HCT116 (cell line): Measurements from ENCODE around the gene CPSF7. TPM values are rescaled to one million over a fixed set of nuclear protein-coding genes. Genes with fewer than 3 reads are reported as not detected.

Source experiments
- ATAC-seq: fragments of 200-7000 bp; cut with Tn5 transposase; 2 replicates; pipeline ENCODE4 v1.9.1; 2020; ENCODE audit warnings: mild to moderate bottlenecking, moderate library complexity
- BruUV-seq: library from RNA; stranded (reverse); fragments of 400-500 nt; replicated peaks from 2 replicates; lab custom pipeline; 2021; lab: Mats Ljungman, UMichigan
- CTCF ChIA-PET: fragments of 300-600 bp; sonication (Branson Sonifier 250); formaldehyde crosslinking; loops from one replicate; lab custom pipeline; 2021; ENCODE audit warnings: antibody characterized with exemption; lab: Charles Lee
- POLR2A ChIA-PET: fragments of 300-600, 350-600 bp; sonication (Branson Sonifier 250); formaldehyde crosslinking; loops from one replicate; lab custom pipeline; 2021; ENCODE audit warnings: antibody characterized with exemption; lab: Charles Lee
- RAD21 ChIA-PET, 2 experiments: fragments of 300-600 bp; sonication (Branson Sonifier 250); formaldehyde crosslinking; loops; one replicate each; lab custom pipeline; 2023; ENCODE audit warnings: low total read pairs in 2 of 2; ENCODE audit not compliant: uncharacterized antibody in 2 of 2, unreplicated experiment in 2 of 2, low non-redundant PET in 1 of 2; lab: Charles Lee
- DNase-seq: peaks from one replicate; pipeline ENCODE4 v3.0.0-alpha.2; 2010; ENCODE audit warnings: low read depth, low spot score
- H2AFZ ChIP-seq: fragments of 200-600 bp; shearing (Covaris generic), sonication (generic); 2 replicates; pipeline ENCODE4 v1.6.1; 2017; ENCODE audit warnings: low read depth, mixed run types, mixed read lengths, antibody characterized with exemption, low read length; ENCODE audit not compliant: poor library complexity, severe bottlenecking
- H3K27ac ChIP-seq: 2 replicates; pipeline ENCODE4 v1.5.1; 2012; ENCODE audit warnings: low read depth, low read length
- H3K27me3 ChIP-seq: fragments of 200-600 bp; sonication (generic); 2 replicates; pipeline ENCODE4 v1.6.1; 2016; ENCODE audit warnings: mixed run types, low read length, mixed read lengths; ENCODE audit not compliant: insufficient read depth
- H3K36me3 ChIP-seq, 2 experiments: fragments of 200-500 bp in 1 of 2; fragments of 200-600 bp in 1 of 2; sonication (Bioruptor generic) in 1 of 2; sonication (generic) in 1 of 2; 2 replicates each; pipeline versions ENCODE4 v1.5.1 to v1.6.1; 2014 to 2016; ENCODE audit warnings: low read length in 2 of 2, inconsistent platforms in 1 of 2, mixed read lengths in 1 of 2, mixed run types in 1 of 2; ENCODE audit not compliant: insufficient read depth in 2 of 2, control insufficient read depth in 1 of 2
- H3K4me1 ChIP-seq, 2 experiments: fragments of 200-600 bp in 1 of 2; sonication (generic) in 1 of 2; 2 replicates each; pipeline versions ENCODE4 v1.5.1 to v1.6.1; 2012 to 2017; ENCODE audit warnings: low read length in 2 of 2, inconsistent platforms in 1 of 2, mild to moderate bottlenecking in 1 of 2, mixed read lengths in 1 of 2, mixed run types in 1 of 2, moderate library complexity in 1 of 2; ENCODE audit not compliant: insufficient read depth in 2 of 2, control insufficient read depth in 1 of 2
- H3K4me2 ChIP-seq: fragments of 200-600 bp; sonication (generic); 2 replicates; pipeline ENCODE4 v1.6.1; 2017; ENCODE audit warnings: mixed run types, low read length, mixed read lengths
- H3K4me3 ChIP-seq, 2 experiments: fragments of 200-600 bp in 1 of 2; sonication (generic) in 1 of 2; replicated peaks in 1 of 2; 2 replicates each; pipeline ENCODE4 v1.5.1; 2011 to 2016; ENCODE audit warnings: low read length in 2 of 2, control low read depth in 1 of 2, low read depth in 1 of 2, mild to moderate bottlenecking in 1 of 2, mixed read lengths in 1 of 2, mixed run types in 1 of 2
- H3K79me2 ChIP-seq: fragments of 200-600 bp; sonication (generic); 2 replicates; pipeline ENCODE4 v1.6.1; 2017; ENCODE audit warnings: mild to moderate bottlenecking, mixed run types, low read length, moderate library complexity, mixed read lengths; ENCODE audit not compliant: insufficient read depth
- H3K9ac ChIP-seq: fragments of 200-600 bp; sonication (generic); 2 replicates; pipeline ENCODE4 v1.6.1; 2016; ENCODE audit warnings: low read length, mixed read lengths
- H3K9me2 ChIP-seq: fragments of 200-600 bp; sonication (generic), shearing (Covaris generic); 2 replicates; pipeline ENCODE4 v1.6.1; 2017; ENCODE audit warnings: mixed run types, mild to moderate bottlenecking, moderate library complexity; ENCODE audit not compliant: insufficient read depth
- H3K9me3 ChIP-seq, 2 experiments: fragments of 200-500 bp in 1 of 2; fragments of 200-600 bp in 1 of 2; sonication (Bioruptor generic) in 1 of 2; sonication (generic) in 1 of 2; 2 replicates each; pipeline ENCODE4 v1.6.1; 2014 to 2017; ENCODE audit warnings: low read length in 2 of 2, mixed read lengths in 2 of 2, inconsistent platforms in 1 of 2, low read depth in 1 of 2, mild to moderate bottlenecking in 1 of 2, mixed run types in 1 of 2, moderate library complexity in 1 of 2; ENCODE audit not compliant: control insufficient read depth in 1 of 2, insufficient read depth in 1 of 2
- H4K20me1 ChIP-seq: fragments of 200-600 bp; sonication (generic), shearing (Covaris generic); 2 replicates; pipeline ENCODE4 v1.6.1; 2017; ENCODE audit warnings: mixed run types, mild to moderate bottlenecking, moderate library complexity; ENCODE audit not compliant: insufficient read depth
- CBX3 ChIP-seq: IDR thresholded peaks from 2 replicates; pipeline ENCODE4 v1.6.1; 2012; ENCODE audit warnings: low read depth
- CEBPB ChIP-seq: IDR thresholded peaks from 2 replicates; pipeline ENCODE4 v1.6.1; 2012; ENCODE audit warnings: low read depth
- EGR1 ChIP-seq: IDR thresholded peaks from 2 replicates; pipeline ENCODE4 v1.6.1; 2012; ENCODE audit warnings: low read depth
- ELF1 ChIP-seq: IDR thresholded peaks from 2 replicates; pipeline ENCODE4 v1.6.1; 2012; ENCODE audit warnings: low read depth, borderline replicate concordance
- EZH2 ChIP-seq: fragments of 200-600 bp; sonication (generic); IDR thresholded peaks from 2 replicates; pipeline ENCODE4 v1.6.1; 2017; ENCODE audit warnings: antibody characterized with exemption, mixed run types
- POLR2AphosphoS5 ChIP-seq: IDR thresholded peaks from 2 replicates; pipeline ENCODE4 v1.6.1; 2011; ENCODE audit warnings: mild to moderate bottlenecking, low read depth, low read length, moderate library complexity
- RAD21 ChIP-seq: IDR thresholded peaks from 2 replicates; pipeline ENCODE4 v1.6.1; 2012; ENCODE audit warnings: low read depth, mild to moderate bottlenecking
- SIN3A ChIP-seq: IDR thresholded peaks from 2 replicates; pipeline ENCODE4 v1.6.1; 2012; ENCODE audit warnings: low read depth
- SP1 ChIP-seq: IDR thresholded peaks from 2 replicates; pipeline ENCODE4 v1.6.1; 2012; ENCODE audit warnings: low read depth
- SRF ChIP-seq: IDR thresholded peaks from 2 replicates; pipeline ENCODE4 v1.6.1; 2012; ENCODE audit warnings: low read depth
- TCF7L2 ChIP-seq: IDR thresholded peaks from 2 replicates; pipeline ENCODE4 v1.7.0; 2011; ENCODE audit warnings: borderline replicate concordance, inconsistent platforms; ENCODE audit not compliant: insufficient read depth, insufficient read length; ENCODE audit errors: extremely low read depth
- YY1 ChIP-seq: IDR thresholded peaks from 2 replicates; pipeline ENCODE4 v1.6.1; 2011; ENCODE audit warnings: low read length, low read depth, moderate library complexity, mild to moderate bottlenecking; ENCODE audit not compliant: insufficient replicate concordance; ENCODE audit errors: extremely low read depth
- intact Hi-C: fragments of 100-400 bp; cut with micrococcal nuclease; formaldehyde crosslinking; loops from 2 replicates; pipeline ENCODE4 v1.10.0; 2022
- total RNA-seq: library from RNA; stranded (reverse); gene quantifications from one replicate; pipeline ENCODE4 v1.2.1, GENCODE V29; 2021; ENCODE audit not compliant: unreplicated experiment
- TF ChIP-seq, protein P1 (sequence below): IDR thresholded peaks from 2 replicates; pipeline ENCODE4 v1.6.1; 2012
- TF ChIP-seq, protein P2 (sequence below): IDR thresholded peaks from 2 replicates; pipeline ENCODE4 v1.6.1; 2011; ENCODE audit warnings: mild to moderate bottlenecking, low read length, moderate library complexity; ENCODE audit not compliant: insufficient replicate concordance; ENCODE audit errors: extremely low read depth
- TF ChIP-seq, protein P3 (sequence below), 3 experiments: fragments of 200-600 bp in 1 of 3; sonication (generic) in 1 of 3; IDR thresholded peaks in 2 of 3; conservative IDR thresholded peaks in 1 of 3; 2 replicates each; pipeline ENCODE4 v1.5.1; 2012 to 2017; ENCODE audit warnings: low read depth in 2 of 3, low read length in 2 of 3, antibody characterized with exemption in 1 of 3, borderline replicate concordance in 1 of 3, control low read depth in 1 of 3, mild to moderate bottlenecking in 1 of 3, mixed read lengths in 1 of 3, mixed run types in 1 of 3, moderate library complexity in 1 of 3; ENCODE audit not compliant: insufficient read depth in 1 of 3
- TF ChIP-seq, protein P4 (sequence below): IDR thresholded peaks from 2 replicates; pipeline ENCODE4 v1.6.1; 2012
- TF ChIP-seq, protein P5 (sequence below): IDR thresholded peaks from 2 replicates; pipeline ENCODE4 v1.6.1; 2012; ENCODE audit warnings: low read depth

Gene CPSF7
- total RNA-seq, 1 experiment from 2014 or later, result 110 TPM

DNA sequence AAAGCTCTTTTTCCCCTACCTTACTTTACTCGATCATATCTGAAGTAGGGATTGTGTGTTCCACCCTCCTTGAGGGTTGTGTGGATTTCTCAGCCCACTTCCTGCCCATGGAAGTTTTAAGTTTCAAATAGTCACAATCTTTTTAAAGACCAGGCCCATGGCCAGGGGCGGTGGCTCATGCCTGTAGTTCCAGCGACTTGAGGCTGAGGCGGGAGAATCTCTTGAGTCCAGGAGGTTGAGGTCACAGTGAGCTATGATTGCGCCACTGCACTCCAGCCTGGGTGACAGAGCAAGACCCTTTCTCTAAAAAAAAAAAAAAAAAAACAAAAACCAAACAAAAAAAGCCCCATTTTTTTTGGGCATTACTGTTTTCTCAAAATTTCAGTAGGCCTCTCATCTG lies 42.5 kb upstream of the CPSF7 start:
- TF ChIP-seq CBX3 (no peak), POLR2AphosphoS5 (no peak), TCF7L2 (no peak), SIN3A (no peak), EGR1 (no peak), SRF (no peak), ELF1 (no peak), CEBPB (no peak), SP1 (no peak), EZH2 (no peak), YY1 (no peak), RAD21 (no peak)
- TF ChIP-seq, protein P1, sequence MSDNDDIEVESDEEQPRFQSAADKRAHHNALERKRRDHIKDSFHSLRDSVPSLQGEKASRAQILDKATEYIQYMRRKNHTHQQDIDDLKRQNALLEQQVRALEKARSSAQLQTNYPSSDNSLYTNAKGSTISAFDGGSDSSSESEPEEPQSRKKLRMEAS, result no peak
- TF ChIP-seq, protein P2, sequence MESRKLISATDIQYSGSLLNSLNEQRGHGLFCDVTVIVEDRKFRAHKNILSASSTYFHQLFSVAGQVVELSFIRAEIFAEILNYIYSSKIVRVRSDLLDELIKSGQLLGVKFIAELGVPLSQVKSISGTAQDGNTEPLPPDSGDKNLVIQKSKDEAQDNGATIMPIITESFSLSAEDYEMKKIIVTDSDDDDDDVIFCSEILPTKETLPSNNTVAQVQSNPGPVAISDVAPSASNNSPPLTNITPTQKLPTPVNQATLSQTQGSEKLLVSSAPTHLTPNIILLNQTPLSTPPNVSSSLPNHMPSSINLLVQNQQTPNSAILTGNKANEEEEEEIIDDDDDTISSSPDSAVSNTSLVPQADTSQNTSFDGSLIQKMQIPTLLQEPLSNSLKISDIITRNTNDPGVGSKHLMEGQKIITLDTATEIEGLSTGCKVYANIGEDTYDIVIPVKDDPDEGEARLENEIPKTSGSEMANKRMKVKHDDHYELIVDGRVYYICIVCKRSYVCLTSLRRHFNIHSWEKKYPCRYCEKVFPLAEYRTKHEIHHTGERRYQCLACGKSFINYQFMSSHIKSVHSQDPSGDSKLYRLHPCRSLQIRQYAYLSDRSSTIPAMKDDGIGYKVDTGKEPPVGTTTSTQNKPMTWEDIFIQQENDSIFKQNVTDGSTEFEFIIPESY, result no peak
- TF ChIP-seq, protein P3, sequence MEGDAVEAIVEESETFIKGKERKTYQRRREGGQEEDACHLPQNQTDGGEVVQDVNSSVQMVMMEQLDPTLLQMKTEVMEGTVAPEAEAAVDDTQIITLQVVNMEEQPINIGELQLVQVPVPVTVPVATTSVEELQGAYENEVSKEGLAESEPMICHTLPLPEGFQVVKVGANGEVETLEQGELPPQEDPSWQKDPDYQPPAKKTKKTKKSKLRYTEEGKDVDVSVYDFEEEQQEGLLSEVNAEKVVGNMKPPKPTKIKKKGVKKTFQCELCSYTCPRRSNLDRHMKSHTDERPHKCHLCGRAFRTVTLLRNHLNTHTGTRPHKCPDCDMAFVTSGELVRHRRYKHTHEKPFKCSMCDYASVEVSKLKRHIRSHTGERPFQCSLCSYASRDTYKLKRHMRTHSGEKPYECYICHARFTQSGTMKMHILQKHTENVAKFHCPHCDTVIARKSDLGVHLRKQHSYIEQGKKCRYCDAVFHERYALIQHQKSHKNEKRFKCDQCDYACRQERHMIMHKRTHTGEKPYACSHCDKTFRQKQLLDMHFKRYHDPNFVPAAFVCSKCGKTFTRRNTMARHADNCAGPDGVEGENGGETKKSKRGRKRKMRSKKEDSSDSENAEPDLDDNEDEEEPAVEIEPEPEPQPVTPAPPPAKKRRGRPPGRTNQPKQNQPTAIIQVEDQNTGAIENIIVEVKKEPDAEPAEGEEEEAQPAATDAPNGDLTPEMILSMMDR (IDR thresholded peaks at IDR 0.05 in 2 of 3, conservative IDR thresholded peaks at IDR 0.05 in 1 of 3; ENCODE audit: borderline replicate concordance in 1 of 3, insufficient read depth in 1 of 3, low read depth in 2 of 3, low read length in 2 of 3), result no peak
- TF ChIP-seq, protein P4, sequence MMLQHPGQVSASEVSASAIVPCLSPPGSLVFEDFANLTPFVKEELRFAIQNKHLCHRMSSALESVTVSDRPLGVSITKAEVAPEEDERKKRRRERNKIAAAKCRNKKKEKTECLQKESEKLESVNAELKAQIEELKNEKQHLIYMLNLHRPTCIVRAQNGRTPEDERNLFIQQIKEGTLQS, result no peak
- TF ChIP-seq, protein P5, sequence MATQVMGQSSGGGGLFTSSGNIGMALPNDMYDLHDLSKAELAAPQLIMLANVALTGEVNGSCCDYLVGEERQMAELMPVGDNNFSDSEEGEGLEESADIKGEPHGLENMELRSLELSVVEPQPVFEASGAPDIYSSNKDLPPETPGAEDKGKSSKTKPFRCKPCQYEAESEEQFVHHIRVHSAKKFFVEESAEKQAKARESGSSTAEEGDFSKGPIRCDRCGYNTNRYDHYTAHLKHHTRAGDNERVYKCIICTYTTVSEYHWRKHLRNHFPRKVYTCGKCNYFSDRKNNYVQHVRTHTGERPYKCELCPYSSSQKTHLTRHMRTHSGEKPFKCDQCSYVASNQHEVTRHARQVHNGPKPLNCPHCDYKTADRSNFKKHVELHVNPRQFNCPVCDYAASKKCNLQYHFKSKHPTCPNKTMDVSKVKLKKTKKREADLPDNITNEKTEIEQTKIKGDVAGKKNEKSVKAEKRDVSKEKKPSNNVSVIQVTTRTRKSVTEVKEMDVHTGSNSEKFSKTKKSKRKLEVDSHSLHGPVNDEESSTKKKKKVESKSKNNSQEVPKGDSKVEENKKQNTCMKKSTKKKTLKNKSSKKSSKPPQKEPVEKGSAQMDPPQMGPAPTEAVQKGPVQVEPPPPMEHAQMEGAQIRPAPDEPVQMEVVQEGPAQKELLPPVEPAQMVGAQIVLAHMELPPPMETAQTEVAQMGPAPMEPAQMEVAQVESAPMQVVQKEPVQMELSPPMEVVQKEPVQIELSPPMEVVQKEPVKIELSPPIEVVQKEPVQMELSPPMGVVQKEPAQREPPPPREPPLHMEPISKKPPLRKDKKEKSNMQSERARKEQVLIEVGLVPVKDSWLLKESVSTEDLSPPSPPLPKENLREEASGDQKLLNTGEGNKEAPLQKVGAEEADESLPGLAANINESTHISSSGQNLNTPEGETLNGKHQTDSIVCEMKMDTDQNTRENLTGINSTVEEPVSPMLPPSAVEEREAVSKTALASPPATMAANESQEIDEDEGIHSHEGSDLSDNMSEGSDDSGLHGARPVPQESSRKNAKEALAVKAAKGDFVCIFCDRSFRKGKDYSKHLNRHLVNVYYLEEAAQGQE, result no peak
- ChIA-PET POLR2A (no interaction called here), RAD21 (interaction anchor here in 1 of 2 experiments (0.7 kb wide), 1 partner anchor 54 kb away, joined by 3 read pairs; no protein-coding TSS in a partner anchor), CTCF (interaction anchor here (2.5 kb wide), 1 partner anchor 10 kb away, joined by 11 read pairs; no protein-coding TSS in a partner anchor)
- no peak for ATAC-seq
- no peak overlapping the region for H3K4me2 ChIP-seq
- no peaks in the 10 kb centered on the region for H3K27me3 ChIP-seq
- H3K9me3 ChIP-seq, result no peaks in the 10 kb centered on the region
- H3K27ac ChIP-seq, result no peak overlapping the region
- no peak overlapping the region for H3K9ac ChIP-seq
- no peaks in the 10 kb centered on the region; a peak in 1 of 4 replicates for H3K36me3 ChIP-seq
- H2AFZ ChIP-seq, result no peak overlapping the region
- BruUV-seq, result no TSS peak
- no peaks in the 10 kb centered on the region for H3K9me2 ChIP-seq
- no peak overlapping the region for H3K4me3 ChIP-seq
- no peaks in the 10 kb centered on the region; a peak in 1 of 4 replicates for H3K4me1 ChIP-seq
- intact Hi-C loops, result no loop called here
- no peaks in the 10 kb centered on the region for H3K79me2 ChIP-seq
- no peaks in the 10 kb centered on the region for H4K20me1 ChIP-seq
- no peak for DNase-seq
